Urinary bladder (tissue), 4 donors: Measurements from ENCODE around the gene UBR4. TPM values are rescaled to one million over a fixed set of nuclear protein-coding genes. Genes with fewer than 3 reads are reported as not detected.

ENCODE experiments used
- DNase-seq: peaks from one replicate; pipeline ENCODE4 v3.0.0-alpha.2; 2015; ENCODE audit errors: extremely low spot score
- H3K27ac ChIP-seq: one replicate; pipeline ENCODE4 v1.5.1; 2013; ENCODE audit warnings: low read depth, mild to moderate bottlenecking, moderate library complexity
- H3K36me3 ChIP-seq: one replicate; pipeline ENCODE4 v1.6.1; 2013; ENCODE audit warnings: mild to moderate bottlenecking, moderate library complexity; ENCODE audit not compliant: insufficient read depth
- H3K4me1 ChIP-seq: one replicate; pipeline ENCODE4 v1.6.1; 2013; ENCODE audit warnings: mild to moderate bottlenecking, moderate library complexity; ENCODE audit not compliant: insufficient read depth
- H3K4me3 ChIP-seq: one replicate; pipeline ENCODE4 v1.5.1; 2013; ENCODE audit warnings: low read depth, low read length
- WGBS: extraction: QIAGEN DNeasy Blood & Tissue Kit; methylation state at CpG from one replicate; pipeline ENCODE4 v1.1.7; 2013; 5-methylcytosine and 5-hydroxymethylcytosine counted together
- polyA plus RNA-seq: library from polyadenylated mRNA; stranded (reverse); fragments of 200-250 nt; gene quantifications from one replicate; pipeline ENCODE4 v1.2.3, GENCODE V29; 2013
- total RNA-seq: library from RNA; depleted of rRNA; stranded (reverse); fragments of >200 nt; gene quantifications from one replicate; pipeline ENCODE4 v1.2.3, GENCODE V29; 2014
- donor health status: healthy with polysubstance abuse.
- donor health status: healthy.

UBR4 gene
- total and polyA plus RNA-seq, 2 donors, result 118 to 121 TPM

DNA sequence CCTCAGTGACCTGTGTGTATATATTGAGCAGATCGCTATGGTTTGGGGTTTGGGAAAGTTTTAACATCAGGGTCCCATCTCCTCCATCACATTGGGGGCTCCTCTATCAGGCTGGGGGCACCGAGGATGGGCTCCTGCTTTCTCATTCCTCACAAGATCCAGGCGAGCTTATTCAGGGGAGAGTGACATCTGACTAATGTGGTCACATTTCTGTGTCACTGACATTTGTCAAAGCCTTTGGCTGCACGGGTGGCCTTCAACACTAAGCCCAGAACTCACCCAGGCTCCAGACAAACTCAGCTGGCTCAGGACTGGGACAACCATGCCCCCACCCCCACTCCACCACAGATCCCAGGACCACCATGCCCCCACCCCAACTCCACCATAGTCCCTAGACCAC, 150.3 kb downstream of the UBR4 start:
- H3K4me1 ChIP-seq, result no peaks in the 10 kb centered on the region
- H3K27ac ChIP-seq, result no peak overlapping the region
- H3K36me3 ChIP-seq, result no peaks in the 10 kb centered on the region
- no peak for DNase-seq
- WGBS, result 74% methylated on average over 4 of the region's 4 CpGs
- no peak overlapping the region for H3K4me3 ChIP-seq

DNA sequence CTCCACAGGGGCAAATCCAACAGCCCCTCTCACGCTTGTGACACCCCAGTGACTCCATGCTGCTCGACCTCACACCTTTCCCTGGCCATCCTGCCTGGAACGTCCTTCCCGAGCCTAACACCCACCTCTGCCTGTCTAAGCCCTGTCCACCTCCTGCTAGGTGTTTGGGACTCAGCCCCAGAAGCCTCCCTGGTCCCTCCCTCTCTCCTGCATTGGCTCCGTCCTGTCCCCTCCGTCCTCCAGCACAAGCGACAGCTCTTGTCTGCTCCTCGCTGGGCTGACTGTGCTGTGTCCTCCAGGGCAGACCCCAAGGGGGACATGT, 151.6 kb downstream of the UBR4 start:
- H3K27ac ChIP-seq, result no peak overlapping the region
- no peaks in the 10 kb centered on the region for H3K36me3 ChIP-seq
- WGBS, result 41% methylated on average over 8 of the region's 8 CpGs
- DNase-seq, result no peak
- H3K4me3 ChIP-seq, result no peak overlapping the region
- no peaks in the 10 kb centered on the region for H3K4me1 ChIP-seq

DNA sequence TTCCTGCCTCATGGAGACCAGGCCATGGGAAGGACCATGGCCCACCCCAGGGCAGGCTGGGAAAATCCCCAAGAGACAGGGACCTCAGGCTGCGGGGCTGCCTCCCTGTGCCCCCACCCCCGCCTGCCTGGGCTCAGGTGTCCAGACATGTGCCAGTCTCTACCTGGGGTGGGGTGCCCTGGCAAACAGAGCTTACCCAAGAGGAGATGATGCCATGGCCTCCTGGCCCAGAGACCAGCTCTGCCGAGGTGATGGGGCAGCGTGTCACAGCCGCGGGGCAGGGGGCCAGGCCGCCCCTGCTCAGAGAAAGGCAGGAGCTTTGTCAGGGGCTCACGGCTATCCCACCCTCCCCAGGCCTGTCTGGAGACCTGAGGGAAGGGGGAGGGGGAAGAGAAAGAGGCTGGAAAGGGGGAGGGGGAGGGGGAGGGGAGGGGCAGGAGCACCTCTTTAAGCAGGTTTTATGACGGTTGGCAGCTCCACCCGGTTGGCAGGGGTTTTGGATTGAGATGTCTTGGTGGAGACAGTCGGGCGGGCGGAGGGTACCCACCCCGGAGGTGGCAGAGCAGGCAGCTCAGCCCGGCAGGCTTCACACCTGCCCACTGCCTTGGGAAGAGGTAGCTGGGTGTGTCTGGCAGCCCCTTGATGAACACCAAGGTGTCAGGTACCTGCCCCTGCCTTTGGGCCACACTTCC, 152.1 kb downstream of the UBR4 start:
- no peak overlapping the region for H3K27ac ChIP-seq
- H3K36me3 ChIP-seq, result no peaks in the 10 kb centered on the region
- H3K4me3 ChIP-seq, result no peak overlapping the region
- 54% methylated on average over 15 of the region's 15 CpGs for WGBS
- DNase-seq, result no peak
- no peaks in the 10 kb centered on the region for H3K4me1 ChIP-seq

DNA sequence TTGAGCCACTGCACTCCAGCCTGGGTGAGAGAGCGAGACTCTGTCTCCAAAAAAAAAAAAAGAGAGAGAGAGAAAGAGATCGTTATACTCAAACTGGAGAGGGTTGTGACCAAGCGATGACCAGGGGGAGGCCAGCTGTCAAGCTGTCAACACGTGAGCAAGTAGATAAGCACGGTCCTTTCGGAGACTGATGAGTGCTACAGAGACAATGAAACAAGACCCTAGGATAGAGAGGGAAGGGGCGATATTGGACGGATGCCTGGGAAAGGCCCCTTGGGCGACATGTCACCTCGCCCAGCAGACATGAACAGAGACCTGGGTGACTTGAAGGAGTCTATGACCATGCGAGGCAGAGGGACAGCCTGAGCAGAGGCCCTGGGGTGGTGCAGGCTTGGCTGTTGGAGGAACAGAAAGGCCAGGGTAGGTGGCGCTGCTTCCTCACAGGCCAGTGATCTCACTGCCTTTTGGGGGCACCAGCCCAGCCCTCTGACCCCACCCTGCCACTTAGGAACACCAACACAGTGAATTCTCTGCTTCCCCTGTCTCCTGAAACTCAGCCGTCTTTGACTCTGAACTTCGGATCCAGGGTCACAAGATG, 152.8 kb downstream of the UBR4 start:
- H3K27ac ChIP-seq, result no peak overlapping the region
- no peak overlapping the region for H3K4me3 ChIP-seq
- H3K4me1 ChIP-seq, result no peaks in the 10 kb centered on the region
- whole genome bisulfite sequencing, result 72% methylated on average over 14 of the region's 14 CpGs
- H3K36me3 ChIP-seq, result no peaks in the 10 kb centered on the region
- no peak for DNase-seq

DNA sequence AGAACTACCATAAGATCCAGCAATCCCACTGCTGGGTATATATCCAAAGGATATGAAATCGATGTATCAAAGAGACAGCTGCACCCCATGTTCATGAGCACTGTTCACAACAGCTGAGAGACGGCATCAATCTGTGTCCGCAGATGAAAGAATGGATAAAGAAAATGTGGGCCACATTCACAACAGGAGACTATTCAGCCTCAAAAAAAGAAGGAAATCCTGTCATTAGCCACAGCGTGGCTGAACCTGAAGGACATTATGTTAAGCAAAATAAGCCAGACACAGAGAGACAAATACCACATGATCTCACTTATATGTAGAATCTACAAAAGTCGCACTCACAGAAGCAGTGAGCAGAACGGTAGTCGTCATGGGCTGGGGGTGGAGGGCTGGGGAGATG, 154.4 kb downstream of the UBR4 start:
- WGBS, result 57% methylated on average over 7 of the region's 7 CpGs
- no peaks in the 10 kb centered on the region for H3K4me1 ChIP-seq
- no peak overlapping the region for H3K4me3 ChIP-seq
- H3K36me3 ChIP-seq, result no peaks in the 10 kb centered on the region
- no peak for DNase-seq
- no peak overlapping the region for H3K27ac ChIP-seq

DNA sequence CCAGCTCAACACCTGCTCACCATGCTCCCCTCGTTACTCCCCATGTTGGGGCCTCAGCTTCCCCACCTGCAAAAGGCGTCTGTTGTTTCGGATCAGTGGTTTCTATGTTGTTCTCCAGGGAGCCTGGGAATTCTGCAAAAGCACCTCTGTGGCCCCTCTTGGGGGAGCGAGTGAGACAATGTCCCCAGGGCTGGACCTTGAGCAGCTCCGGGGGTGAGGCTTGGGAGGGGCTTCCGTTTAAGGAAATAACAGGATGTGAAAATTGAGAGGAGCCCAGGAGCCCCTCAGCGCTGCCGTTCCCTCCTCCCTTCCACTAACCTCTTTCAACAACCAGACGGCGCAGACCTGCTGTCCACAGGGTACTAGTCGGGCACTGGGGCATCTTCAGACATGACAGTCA, 155.1 kb downstream of the UBR4 start:
- no peak overlapping the region for H3K4me3 ChIP-seq
- 34% methylated on average over 11 of the region's 11 CpGs for WGBS
- no peak overlapping the region for H3K27ac ChIP-seq
- no peaks in the 10 kb centered on the region for H3K36me3 ChIP-seq
- DNase-seq, result no peak
- H3K4me1 ChIP-seq, result no peaks in the 10 kb centered on the region

DNA sequence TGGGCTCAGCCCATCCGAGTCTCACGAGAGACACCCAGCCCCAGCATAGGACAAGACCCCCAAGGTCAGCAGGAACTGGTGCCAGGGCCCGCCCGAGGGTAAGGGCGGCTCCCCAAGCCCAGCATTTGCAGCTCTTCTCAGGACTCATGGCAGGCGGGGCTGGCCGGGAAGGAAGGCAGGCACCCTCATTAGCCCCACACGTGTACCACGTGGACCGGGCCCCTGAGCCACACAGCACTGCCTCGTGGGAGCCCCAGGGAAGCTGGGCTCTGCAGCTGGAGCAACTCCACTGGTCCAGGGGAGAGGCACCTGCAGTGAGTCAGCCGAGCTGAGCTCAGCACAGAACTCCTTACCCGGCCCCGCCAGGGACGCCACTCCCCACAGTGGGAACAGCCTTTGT, 155.8 kb downstream of the UBR4 start:
- DNase-seq, result no peak
- no peak overlapping the region for H3K4me3 ChIP-seq
- 66% methylated on average over 15 of the region's 15 CpGs for WGBS
- no peaks in the 10 kb centered on the region for H3K4me1 ChIP-seq
- H3K36me3 ChIP-seq, result no peaks in the 10 kb centered on the region
- H3K27ac ChIP-seq, result no peak overlapping the region

DNA sequence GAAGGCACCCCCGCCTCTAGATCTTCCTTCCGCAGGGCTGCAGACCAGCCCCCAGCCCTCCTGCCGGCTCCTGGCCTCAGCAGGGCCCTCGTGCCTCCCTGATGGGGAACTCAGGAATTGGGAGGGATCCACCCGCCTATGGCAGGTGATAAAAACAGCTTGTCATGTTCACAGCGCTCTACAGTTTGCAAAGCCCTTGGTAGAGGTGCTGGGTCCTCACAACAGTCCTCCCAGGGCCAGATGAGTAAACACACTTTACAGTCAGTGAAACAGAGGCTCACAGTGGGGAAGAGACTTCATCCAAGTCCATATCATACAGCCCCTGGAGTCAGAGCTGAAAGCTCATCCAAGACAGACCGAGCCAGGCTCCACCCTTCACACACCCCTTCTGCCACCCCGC, 156.6 kb downstream of the UBR4 start:
- DNase-seq, result no peak
- H3K36me3 ChIP-seq, result no peaks in the 10 kb centered on the region
- no peak overlapping the region for H3K27ac ChIP-seq
- H3K4me1 ChIP-seq, result no peaks in the 10 kb centered on the region
- 53% methylated on average over 8 of the region's 8 CpGs for WGBS
- no peak overlapping the region for H3K4me3 ChIP-seq

DNA sequence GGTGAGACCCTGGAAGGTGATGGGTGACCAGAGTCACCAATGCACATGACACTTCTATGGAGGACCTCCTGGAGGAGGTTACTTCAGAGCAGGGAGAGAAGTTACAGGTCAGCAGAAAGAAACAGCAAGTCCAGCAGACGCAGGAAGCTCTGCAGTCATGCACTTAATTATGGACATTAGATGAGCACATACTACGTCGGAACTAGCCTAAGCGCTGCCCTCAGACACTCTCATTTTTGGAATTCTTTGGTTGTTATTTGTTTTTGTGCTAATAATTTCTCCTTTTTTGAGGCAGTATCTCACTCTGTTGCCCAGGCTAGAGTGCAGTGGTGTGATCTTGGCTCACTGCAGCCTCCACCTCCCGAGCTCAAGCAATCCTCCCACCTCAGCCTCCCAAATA, 160.3 kb downstream of the UBR4 start:
- DNase-seq, result no peak
- Histone ChIP-seq H3K4me3 (no peak overlapping the region), H3K36me3 (no peaks in the 10 kb centered on the region), H3K4me1 (no peaks in the 10 kb centered on the region), H3K27ac (no peak overlapping the region)
- 87% methylated on average over 5 of the region's 5 CpGs for WGBS

DNA sequence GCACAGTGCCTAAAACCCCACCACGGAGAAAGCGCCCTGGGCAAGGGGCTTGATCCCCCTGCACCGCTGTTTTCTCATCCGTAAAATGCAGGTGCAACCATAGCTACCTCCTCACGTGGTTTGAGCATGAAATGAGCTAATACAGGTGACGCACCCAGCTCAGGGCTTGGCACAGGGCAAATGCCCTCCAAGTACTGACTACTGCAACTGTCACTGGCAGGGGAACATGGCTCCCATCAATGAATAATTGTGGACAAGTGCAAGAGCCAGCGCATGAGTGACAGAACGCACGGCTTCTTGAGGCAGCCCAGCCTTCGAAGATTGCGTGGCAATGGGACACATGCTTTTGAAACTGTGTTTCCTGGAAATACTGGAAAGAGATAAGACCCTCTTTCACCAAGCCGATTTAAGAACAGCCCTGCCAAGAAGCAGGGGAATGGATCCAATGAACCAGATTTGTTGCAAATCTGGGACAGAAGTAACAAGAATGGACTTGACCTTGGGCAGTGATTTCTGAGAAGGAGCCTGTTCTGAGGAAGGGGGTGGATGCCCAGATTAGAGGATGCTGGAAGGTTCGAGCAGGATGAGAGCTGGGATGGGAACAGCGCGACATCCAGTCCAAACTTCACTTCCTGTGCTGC, 160.8 kb downstream of the UBR4 start:
- 67% methylated on average over 15 of the region's 15 CpGs for WGBS
- no peak overlapping the region for H3K4me3 ChIP-seq
- no peaks in the 10 kb centered on the region for H3K4me1 ChIP-seq
- no peak for DNase-seq
- H3K36me3 ChIP-seq, result no peaks in the 10 kb centered on the region
- H3K27ac ChIP-seq, result no peak overlapping the region

DNA sequence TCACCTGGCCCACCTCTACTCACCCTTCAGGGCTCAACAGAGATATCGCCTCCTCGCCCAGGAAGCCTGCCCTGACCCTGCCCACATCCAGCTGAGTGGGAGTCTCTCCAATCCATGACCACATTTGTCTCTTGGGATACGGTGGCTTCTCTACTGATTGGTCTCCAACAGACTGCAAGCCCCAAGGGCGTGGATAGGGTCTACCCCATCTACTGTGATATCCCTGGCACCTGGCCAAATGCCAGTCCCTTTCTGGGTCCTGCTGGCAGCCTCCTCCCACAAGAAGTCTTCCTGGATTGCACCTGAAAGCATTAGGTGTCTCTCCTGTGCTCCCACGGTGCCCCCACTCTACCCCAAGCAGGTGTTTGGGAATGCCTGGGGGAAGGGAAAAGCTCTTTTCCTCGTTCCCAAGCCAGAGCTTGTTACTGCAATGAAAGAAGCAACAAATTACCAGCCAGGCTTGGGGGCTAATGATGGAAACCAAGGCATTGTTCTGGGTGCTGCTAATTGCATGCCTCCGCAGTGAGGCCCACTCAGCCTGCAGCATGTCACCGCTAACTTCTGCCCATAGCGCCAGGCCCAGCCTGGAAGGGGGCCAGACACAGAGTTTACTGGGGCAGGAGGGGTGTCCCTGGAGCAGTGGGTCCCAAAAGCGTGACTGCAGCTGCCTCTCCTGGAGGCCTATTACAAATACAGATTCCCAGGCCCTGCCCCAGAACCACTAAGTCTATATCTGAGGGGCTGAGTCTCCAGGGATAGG, 162.9 kb downstream of the UBR4 start:
- Histone ChIP-seq H3K4me1 (no peaks in the 10 kb centered on the region), H3K27ac (no peak overlapping the region), H3K36me3 (no peaks in the 10 kb centered on the region), H3K4me3 (no peak overlapping the region)
- WGBS, result 92% methylated on average over 10 of the region's 10 CpGs
- DNase-seq, result no peak

DNA sequence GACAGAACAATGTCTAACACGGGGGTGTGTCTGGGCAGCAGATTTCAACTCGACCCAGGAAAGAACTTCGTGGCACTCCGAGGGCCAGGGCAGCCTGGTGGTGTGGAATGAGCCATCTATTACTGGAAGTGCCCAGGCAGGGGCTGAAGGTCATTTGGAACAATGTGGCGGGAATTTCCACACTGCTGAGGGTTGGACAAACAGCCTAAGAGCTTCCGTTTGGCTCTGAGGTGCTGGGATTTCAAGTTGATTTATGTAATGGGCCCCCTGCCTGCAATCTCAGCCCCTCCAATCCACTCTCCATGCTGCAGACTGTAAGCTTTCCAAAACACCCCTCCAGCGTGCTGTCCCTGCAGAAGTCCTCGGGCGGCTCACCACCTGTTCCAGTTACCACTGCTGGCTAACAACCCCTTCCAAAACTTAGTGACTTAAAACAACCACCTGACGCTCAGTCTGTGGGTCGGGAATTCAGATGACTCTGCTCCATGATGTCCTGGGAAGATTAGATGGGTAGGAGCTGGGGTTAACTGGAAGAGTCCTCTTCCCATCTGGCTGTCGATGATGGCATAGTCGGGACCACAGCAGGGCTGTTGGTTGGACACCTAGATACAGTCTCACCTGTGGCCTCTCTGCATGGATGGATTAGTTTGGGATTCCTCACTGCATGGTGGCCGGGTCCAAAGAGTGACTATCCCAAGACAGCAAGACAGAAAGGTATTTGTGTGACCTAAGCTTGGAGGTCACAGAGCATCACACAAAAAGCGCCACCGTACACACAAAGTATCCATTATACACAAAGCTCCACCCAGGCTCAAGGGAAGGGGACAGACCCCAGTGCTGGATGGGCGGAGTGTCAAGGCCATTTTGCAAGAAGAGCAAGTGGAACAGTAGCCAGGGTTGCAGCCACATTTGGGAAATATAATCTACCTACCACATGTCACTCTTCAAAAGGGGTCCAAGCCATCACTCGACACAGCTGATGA, 163.9 kb downstream of the UBR4 start:
- H3K4me1 ChIP-seq, result no peaks in the 10 kb centered on the region
- no peak for DNase-seq
- WGBS, result 82% methylated on average over 18 of the region's 18 CpGs
- no peak overlapping the region for H3K4me3 ChIP-seq
- H3K36me3 ChIP-seq, result no peaks in the 10 kb centered on the region
- no peak overlapping the region for H3K27ac ChIP-seq
